ENCODE data around the gene SPRTN. TPM values are rescaled to one million over a fixed set of nuclear protein-coding genes. Genes with fewer than 3 reads are reported as not detected.

Gene SPRTN
- total and polyA plus RNA-seq, 2 of the 4 experiments (the other 2 are of a cell fraction) = 6.5 to 17.4 TPM

DNA sequence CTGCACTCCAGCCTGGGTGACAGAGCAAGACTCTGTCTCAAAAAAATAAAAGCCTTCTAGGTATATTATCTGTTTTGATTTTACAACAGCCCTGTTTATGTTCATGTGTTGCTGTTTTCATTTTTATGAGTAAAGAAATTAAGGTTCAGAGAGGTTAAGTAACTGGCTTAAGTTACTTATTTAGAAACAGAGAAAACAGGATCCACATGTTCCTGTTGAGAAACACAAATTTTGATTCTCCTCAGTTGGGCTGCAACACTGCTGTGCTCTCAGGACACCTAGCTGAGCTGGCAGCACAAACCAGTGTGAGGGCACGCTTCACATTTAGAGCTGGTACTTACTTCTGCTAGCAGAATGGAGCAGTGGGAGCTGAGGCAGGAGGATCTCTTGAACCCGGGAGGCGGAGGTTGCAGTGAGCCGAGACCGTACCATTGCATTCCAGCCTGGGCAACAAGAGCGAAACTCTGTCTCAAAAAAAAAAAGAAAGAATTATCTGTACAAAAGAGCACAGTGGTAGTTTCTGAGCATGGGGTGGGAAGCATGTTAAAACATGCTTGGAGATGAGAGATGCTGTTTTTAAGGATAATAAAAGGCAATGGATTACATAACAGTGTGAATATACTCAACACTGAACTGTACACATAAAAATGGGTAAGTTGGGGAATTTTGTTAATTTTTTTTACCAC lies 2.4 kb downstream of the SPRTN start:
- Histone ChIP-seq H4K8ac (ENCODE audit: low read depth in 2 of 2, low read length in 2 of 2) (no peak overlapping the region), H3K4ac (ENCODE audit: low read depth, low read length) (no peak overlapping the region), H3K18ac (ENCODE audit: low read depth, low read length) (no peak overlapping the region), H4K20me1 (ENCODE audit: insufficient read depth, low read length) (peaks cover 22% of the 10 kb centered on the region), H2AK5ac (ENCODE audit: low read depth, low read length) (no peak overlapping the region), H3K9me1 (ENCODE audit: insufficient read depth, low read length) (peaks cover 6% of the 10 kb centered on the region; the same call in 1 of the 2 replicates), H3K27ac (ENCODE audit: insufficient read depth, low read length) (no peak overlapping the region), H3K23ac (ENCODE audit: low read depth, low read length) (no peak overlapping the region), H3K4me1 (ENCODE audit: control insufficient read depth, insufficient read depth, low read length) (peaks cover 7% of the 10 kb centered on the region), H4K91ac (ENCODE audit: insufficient read depth, low read depth, low read length) (no peak overlapping the region), H3K9me3 (ENCODE audit: control insufficient read depth, insufficient read depth, low read length) (no peaks in the 10 kb centered on the region), H3K4me2 (ENCODE audit: low read depth, low read length) (no peak overlapping the region), H3K14ac (replicated peaks; ENCODE audit: low read depth, low read length) (no peak overlapping the region), H2BK20ac (ENCODE audit: low read depth, low read length) (no peak overlapping the region), H3K27me3 (ENCODE audit: control insufficient read depth, insufficient read depth, low read length) (no peaks in the 10 kb centered on the region), H4K5ac (ENCODE audit: low read depth, low read length) (no peak overlapping the region), H2BK5ac (ENCODE audit: low read depth, low read length, poor library complexity, severe bottlenecking) (no peak overlapping the region), H2BK120ac (ENCODE audit: low read depth, low read length) (no peak overlapping the region), H2AFZ (replicated peaks; ENCODE audit: low read length, poor library complexity) (no peak overlapping the region), H3K56ac (ENCODE audit: extremely low read depth, insufficient read depth, low read length) (no peak overlapping the region), H3K79me1 (ENCODE audit: low read depth in 1 of 2, low read length in 2 of 2) (peaks cover 9 to 38% of the 10 kb centered on the region in 2 experiments; a peak in 3 of 4 replicates), H2BK15ac (ENCODE audit: low read depth, low read length) (no peak overlapping the region), H3K9ac (ENCODE audit: low read depth, low read length) (no peak overlapping the region), H2AK9ac (replicated peaks; ENCODE audit: low read depth, low read length, poor library complexity) (no peak overlapping the region), H3K36me3 (ENCODE audit: control insufficient read depth, insufficient read depth, low read length) (peaks cover 6% of the 10 kb centered on the region), H3K4me3 (ENCODE audit: insufficient read depth, low read depth, low read length) (no peak overlapping the region)
- TF ChIP-seq RAD21 (IDR thresholded peaks at IDR 0.05; ENCODE audit: low read length) (no peak), CHD1 (IDR thresholded peaks at IDR 0.05; ENCODE audit: low read depth, low read length) (no peak), FOS (IDR thresholded peaks at IDR 0.05; ENCODE audit: low read depth, low read length) (no peak), BHLHE40 (IDR thresholded peaks at IDR 0.05; ENCODE audit: low read depth, low read length) (no peak), MXI1 (IDR thresholded peaks at IDR 0.05; ENCODE audit: borderline replicate concordance, low read depth, low read length) (no peak), RCOR1 (IDR thresholded peaks at IDR 0.05; ENCODE audit: insufficient replicate concordance, low read length) (no peak), POLR2A (IDR thresholded peaks at IDR 0.05; ENCODE audit: low read depth, low read length) (no peak), MAZ (IDR thresholded peaks at IDR 0.05; ENCODE audit: borderline replicate concordance, low read depth, low read length) (no peak), NFE2L2 (IDR thresholded peaks at IDR 0.05; ENCODE audit: low read depth, low read length) (no peak), SMC3 (IDR thresholded peaks at IDR 0.05; ENCODE audit: low read depth, low read length) (no peak), RFX5 (IDR thresholded peaks at IDR 0.05; ENCODE audit: low read depth, low read length) (no peak), CEBPB (IDR thresholded peaks at IDR 0.05; ENCODE audit: low read depth, low read length) (no peak), MAFK (IDR thresholded peaks at IDR 0.05; ENCODE audit: low read depth, low read length) (no peak)
- TF ChIP-seq, protein P1, sequence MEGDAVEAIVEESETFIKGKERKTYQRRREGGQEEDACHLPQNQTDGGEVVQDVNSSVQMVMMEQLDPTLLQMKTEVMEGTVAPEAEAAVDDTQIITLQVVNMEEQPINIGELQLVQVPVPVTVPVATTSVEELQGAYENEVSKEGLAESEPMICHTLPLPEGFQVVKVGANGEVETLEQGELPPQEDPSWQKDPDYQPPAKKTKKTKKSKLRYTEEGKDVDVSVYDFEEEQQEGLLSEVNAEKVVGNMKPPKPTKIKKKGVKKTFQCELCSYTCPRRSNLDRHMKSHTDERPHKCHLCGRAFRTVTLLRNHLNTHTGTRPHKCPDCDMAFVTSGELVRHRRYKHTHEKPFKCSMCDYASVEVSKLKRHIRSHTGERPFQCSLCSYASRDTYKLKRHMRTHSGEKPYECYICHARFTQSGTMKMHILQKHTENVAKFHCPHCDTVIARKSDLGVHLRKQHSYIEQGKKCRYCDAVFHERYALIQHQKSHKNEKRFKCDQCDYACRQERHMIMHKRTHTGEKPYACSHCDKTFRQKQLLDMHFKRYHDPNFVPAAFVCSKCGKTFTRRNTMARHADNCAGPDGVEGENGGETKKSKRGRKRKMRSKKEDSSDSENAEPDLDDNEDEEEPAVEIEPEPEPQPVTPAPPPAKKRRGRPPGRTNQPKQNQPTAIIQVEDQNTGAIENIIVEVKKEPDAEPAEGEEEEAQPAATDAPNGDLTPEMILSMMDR (conservative IDR thresholded peaks at IDR 0.05; ENCODE audit: low read depth, low read length) = no peak
- TF ChIP-seq, protein P2, sequence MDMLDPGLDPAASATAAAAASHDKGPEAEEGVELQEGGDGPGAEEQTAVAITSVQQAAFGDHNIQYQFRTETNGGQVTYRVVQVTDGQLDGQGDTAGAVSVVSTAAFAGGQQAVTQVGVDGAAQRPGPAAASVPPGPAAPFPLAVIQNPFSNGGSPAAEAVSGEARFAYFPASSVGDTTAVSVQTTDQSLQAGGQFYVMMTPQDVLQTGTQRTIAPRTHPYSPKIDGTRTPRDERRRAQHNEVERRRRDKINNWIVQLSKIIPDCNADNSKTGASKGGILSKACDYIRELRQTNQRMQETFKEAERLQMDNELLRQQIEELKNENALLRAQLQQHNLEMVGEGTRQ (IDR thresholded peaks at IDR 0.05; ENCODE audit: low read depth, low read length) = no peak
- TF ChIP-seq, protein P3, sequence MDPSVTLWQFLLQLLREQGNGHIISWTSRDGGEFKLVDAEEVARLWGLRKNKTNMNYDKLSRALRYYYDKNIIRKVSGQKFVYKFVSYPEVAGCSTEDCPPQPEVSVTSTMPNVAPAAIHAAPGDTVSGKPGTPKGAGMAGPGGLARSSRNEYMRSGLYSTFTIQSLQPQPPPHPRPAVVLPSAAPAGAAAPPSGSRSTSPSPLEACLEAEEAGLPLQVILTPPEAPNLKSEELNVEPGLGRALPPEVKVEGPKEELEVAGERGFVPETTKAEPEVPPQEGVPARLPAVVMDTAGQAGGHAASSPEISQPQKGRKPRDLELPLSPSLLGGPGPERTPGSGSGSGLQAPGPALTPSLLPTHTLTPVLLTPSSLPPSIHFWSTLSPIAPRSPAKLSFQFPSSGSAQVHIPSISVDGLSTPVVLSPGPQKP (IDR thresholded peaks at IDR 0.05; ENCODE audit: borderline replicate concordance, low read depth, low read length) = no peak
- DNase-seq (no peak), ATAC-seq (ENCODE audit: low read depth) (no peak)
- intact Hi-C loops (cut with micrococcal nuclease) (no loop called here), in situ Hi-C loops (cut with MboI; ENCODE audit: low sequenced_read_pairs) (no loop called here), dilution Hi-C loops (cut with HindIII; ENCODE audit: low sequenced_read_pairs, unreplicated experiment) (no loop called here)
- WGBS, 2 experiments (ENCODE audit: extremely low coverage in 2 of 2, insufficient read length in 1 of 2) = 86% methylated on average over 1 of the region's 6 CpGs; no CpG with 5 or more reads in 1 of the 2 experiments
- CTCF ChIA-PET = no interaction called here
- BruUV-seq (replicated peaks) = no TSS peak
- POLR2A ChIA-PET (ENCODE audit: unreplicated experiment) = no interaction called here
